Non-pigmented ciliary epithelial cell (primary cell): ENCODE data around the gene ATG2B.
"Not testable (repeated sequence)": the region's sequence is repeated elsewhere in the genome, so short reads cannot be mapped to it uniquely, and the experiment has no call there.

ENCODE experiments used
- DNase-seq: peaks from one replicate; pipeline ENCODE4 v3.0.0-alpha.2; 2010; ENCODE audit warnings: low read depth

ATG2B gene

GRCh38 chr14:96252323-96252998, 110.7 kb downstream of the ATG2B start:
- DNase-seq: no peak

GRCh38 chr14:96251656-96252155, 111.4 kb downstream of the ATG2B start:
- DNase-seq: no peak

- DNase-seq: no peak
These were observed 112.7 kb downstream of the ATG2B start for GRCh38 chr14:96250485-96250884.

DNA sequence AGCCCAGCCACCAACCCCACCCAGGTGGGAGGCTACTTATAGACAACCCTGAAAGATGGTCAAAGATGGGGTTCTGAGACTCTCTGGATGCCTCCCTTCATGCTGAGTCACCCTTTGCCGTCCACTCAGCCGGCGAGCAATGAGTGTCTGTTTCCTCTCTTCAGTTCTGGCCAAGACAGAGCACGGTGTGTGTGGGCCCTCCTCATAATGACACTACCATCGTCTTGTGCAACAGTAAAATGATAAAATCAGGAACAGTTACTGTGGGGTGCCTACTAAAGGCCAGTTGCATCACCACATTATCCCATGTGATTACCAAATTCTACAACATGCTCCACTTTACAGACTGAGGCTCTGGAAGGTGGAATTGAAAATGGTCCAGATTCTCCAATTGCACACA, 114.1 kb downstream of the ATG2B start:
- DNase-seq: no peak

- no peak for DNase-seq
These were observed 116.1 kb downstream of the ATG2B start for GRCh38 chr14:96247031-96247430.

GRCh38 chr14:96246539-96246847, 116.6 kb downstream of the ATG2B start:
- peak; percentile 90 for DNase-seq

DNA sequence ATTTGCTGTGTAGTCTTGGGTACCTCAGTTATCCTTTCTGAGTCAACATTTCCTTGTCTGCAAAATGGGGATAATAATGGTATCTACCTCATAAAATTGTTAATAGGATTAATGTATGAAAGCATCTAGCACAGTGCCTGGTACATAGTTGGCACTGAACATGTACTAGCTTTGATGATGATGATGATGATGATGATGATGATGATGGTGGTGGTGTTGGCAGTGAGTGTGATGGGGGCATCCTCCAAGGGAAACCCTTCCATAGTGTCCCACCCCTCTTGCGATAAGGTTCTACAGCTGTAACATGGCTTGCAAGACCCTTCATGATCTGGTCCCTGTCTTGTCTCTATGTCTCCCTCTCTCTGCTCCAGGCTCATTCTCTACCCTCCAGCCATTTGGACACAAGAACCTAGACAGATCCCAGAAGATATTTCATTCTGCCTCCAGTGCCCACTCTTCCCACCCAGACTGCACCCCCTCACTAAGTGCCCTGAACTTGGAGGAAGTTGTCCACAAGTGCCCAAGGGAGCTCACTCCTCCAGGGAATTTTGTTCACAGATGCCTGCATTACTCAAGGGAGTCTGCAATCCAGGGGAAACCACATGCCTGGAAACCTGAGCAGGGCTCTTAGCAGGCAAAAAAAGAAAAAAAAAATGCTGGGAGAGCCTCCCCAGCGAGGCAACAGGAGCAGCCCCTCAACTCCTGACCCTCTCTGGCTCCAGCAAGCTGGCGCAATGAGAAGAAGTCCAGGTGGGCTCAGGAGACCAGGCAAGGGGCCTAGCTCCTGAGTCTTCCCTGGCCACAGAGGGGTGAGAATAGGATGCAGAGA, 117.2 kb downstream of the ATG2B start:
- DNase-seq: peak; percentile 27

DNA sequence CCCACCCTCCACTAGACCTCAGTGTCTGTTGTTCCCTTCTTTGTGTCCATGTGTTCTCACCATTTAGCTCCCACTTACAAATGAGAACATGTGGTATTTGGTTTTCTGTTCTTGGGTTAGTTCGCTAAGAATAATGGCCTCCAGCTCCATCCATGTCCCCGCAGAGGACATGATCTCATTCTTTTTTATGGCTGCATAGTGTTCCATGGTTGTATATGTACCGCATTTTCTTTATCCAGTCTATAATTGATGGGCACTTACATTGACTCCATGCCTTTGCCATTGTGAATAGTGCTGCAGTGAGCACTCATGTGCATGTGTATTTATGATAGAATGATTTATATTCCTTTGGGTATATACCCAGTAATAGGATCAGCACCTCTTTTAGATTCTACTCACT, 118.1 kb downstream of the ATG2B start:
- DNase-seq: not testable (repeated sequence)

GRCh38 chr14:96243785-96244184, 119.4 kb downstream of the ATG2B start:
- no peak for DNase-seq

- DNase-seq: no peak
These were observed 121.0 kb downstream of the ATG2B start for GRCh38 chr14:96242126-96242525.

DNA sequence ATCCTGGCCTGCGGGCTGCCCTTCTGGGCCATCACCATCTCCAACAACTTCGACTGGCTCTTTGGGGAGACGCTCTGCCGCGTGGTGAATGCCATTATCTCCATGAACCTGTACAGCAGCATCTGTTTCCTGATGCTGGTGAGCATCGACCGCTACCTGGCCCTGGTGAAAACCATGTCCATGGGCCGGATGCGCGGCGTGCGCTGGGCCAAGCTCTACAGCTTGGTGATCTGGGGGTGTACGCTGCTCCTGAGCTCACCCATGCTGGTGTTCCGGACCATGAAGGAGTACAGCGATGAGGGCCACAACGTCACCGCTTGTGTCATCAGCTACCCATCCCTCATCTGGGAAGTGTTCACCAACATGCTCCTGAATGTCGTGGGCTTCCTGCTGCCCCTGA, 122.5 kb downstream of the ATG2B start:
- no peak for DNase-seq

DNA sequence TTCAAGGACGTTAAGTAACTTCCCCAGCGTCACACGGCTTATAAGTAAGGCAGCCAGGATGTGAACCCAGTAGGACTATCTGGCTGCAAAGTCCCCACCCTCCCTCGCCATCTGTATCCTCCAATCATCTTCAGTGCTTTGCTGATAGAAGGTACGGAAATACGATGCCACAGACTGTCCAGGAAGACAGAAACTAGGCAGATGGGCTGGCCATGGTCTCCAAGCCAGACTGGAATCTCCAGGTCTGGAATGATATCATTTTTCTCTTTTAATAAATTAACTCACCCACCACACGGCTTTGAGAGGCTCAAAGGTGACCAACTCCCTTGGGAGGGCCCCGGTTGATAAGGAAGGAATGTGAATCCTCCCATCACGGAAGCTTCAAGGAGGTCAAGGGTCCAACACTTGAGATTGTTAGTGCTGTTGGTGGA, 123.4 kb downstream of the ATG2B start:
- no peak for DNase-seq

GRCh38 chr14:96238676-96239265, 124.4 kb downstream of the ATG2B start:
- no peak for DNase-seq

- DNase-seq: no peak
These were observed 125.5 kb downstream of the ATG2B start for GRCh38 chr14:96237641-96238040.

- DNase-seq: no peak
These were observed 127.7 kb downstream of the ATG2B start for GRCh38 chr14:96235426-96235825.

DNA sequence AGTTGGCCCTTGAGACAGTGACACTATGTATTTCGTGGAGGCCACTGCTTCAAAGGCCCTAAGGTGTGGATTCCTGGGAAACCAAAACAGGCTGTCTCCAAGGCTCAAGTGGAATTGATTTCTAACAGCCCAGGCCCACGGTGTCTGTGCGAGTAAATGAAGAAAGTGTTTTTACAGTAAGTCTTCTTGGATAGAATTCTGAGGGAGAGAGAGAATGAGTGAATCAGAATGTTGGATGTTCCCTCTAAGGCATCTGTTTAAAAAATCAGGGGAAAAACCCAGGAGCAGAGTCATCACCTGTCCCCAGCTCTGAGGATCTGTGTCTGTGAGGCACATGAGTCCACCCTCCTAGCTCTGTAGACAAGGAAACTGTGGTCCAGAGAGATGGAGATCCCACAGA, 129.5 kb downstream of the ATG2B start:
- no peak for DNase-seq

DNA sequence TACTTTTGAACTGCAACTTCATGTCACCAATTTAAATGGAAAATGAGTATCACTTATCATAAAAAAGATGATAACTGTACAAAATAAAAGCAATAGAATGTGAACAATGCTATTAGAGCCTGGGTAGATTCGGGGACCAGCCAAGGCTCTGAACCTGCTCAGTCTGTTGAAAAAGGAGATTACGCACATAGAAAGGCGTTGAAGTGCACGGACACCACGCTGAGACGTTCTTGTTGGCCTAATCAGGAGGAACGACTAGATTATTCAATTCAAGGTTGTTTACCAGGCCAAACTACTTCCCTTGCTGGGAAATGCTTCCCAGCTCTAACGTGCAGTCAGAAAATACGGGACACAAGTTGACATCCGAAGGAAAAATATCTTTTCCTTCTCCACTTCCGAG, 130.6 kb downstream of the ATG2B start:
- no peak for DNase-seq

- no peak for DNase-seq
These were observed 131.5 kb downstream of the ATG2B start for GRCh38 chr14:96231526-96232130.

- no peak for DNase-seq
These were observed 132.1 kb downstream of the ATG2B start for GRCh38 chr14:96231056-96231455.

DNA sequence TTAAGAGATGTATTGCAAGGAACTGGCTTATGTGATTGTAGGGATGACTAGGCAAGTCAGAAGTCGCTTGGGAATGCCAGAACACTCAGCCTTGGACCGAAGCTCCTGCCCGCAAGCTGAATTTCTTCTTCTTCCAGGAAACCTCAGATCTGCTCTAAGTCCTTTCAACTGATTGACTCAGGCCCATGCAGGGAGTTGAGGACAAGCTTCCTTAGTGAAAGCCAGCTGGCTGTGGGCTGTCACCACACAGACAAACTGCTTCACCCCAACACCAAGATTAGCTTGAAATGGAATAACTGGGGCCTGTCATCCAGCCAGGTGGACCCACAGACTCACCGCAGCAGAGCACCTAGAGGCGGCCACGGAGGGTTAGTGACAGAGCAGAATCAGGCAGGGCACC, 133.8 kb downstream of the ATG2B start:
- no peak for DNase-seq
